Activated naive CD4-positive, alpha-beta T cell (primary cell): Measurements from ENCODE around the gene QSOX2.

ENCODE experiments used
- DNase-seq, 4 experiments: peaks; one replicate each; lab custom pipeline; 2025; lab: John Stamatoyannopoulos, UW

QSOX2 gene

DNA sequence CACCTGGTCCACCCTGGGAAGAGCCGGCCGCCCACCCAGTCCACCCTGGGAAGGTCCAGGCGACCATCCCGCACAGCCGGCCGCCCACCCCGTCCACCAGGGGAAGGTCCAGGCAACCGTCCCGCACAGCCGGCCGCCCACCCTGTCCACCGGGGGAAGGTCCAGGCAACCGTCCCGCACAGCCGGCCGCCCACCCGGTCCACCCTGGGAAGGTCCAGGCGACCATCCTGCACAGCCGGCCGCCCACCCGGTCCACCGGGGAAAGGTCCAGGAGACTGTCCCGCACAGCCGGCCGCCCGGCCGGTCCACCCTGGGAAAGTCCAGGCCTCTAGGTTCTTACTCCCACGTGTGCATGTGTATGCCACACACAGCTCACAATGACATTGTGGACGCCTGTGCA, 6.7 kb upstream of the QSOX2 start:
- DNase-seq = no peak

DNA sequence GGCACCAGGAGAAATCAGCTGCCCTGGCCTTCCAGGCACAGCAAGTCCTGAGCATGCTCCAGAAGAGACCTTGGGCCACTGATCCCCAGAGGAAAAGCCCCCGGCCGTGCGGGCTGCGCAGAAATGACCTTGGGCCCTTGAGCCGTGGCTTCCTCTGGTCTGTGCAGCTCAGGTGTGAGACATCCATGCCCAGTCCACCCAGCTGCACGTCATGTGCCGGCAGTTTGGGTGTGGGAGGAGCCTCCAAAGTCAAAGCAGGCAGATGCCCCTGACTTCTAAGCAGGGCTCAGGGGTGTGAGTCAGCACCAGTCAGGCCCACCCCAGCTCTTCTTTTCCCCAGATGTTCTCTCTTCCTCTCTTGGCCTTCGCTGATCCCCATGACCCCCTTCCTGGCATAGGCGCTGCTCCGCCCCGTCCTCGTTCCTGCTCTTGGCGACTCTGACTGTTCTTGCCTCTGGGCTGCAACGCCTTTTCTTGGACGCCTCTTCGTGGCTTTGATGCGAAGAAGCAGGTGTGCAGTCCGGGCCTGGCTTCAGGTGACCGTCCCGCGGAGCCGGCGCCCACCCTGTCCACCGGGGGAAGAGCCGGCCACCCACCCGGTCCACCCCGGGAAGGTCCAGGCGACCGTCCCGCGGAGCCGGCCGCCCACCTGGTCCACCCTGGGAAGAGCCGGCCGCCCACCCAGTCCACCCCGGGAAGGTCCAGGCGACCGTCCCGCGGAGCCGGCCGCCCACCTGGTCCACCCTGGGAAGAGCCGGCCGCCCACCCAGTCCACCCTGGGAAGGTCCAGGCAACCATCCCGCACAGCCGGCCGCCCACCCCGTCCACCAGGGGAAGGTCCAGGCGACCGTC, 5.9 kb upstream of the QSOX2 start:
- no peak for DNase-seq

DNA sequence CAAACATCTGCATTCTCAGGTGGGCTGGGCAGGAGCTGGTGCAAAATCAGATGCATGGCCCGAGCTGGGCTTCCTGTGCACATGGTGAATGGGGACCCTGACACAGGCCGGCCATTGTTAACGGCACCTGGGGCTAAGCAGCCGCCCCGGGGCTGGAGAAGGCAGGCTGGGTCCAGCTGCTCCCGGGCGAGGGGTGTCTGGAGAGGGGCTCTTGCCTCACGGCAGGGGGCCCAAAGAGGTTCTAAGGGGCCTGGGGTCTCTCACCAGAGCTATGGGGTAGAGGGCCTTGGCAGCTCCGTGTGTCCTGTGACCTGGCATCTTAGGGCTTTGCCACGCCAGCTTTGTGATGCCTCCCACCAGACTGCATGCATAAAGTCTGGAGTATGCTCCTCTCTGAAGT, 5.1 kb upstream of the QSOX2 start:
- DNase-seq = no peak

DNA sequence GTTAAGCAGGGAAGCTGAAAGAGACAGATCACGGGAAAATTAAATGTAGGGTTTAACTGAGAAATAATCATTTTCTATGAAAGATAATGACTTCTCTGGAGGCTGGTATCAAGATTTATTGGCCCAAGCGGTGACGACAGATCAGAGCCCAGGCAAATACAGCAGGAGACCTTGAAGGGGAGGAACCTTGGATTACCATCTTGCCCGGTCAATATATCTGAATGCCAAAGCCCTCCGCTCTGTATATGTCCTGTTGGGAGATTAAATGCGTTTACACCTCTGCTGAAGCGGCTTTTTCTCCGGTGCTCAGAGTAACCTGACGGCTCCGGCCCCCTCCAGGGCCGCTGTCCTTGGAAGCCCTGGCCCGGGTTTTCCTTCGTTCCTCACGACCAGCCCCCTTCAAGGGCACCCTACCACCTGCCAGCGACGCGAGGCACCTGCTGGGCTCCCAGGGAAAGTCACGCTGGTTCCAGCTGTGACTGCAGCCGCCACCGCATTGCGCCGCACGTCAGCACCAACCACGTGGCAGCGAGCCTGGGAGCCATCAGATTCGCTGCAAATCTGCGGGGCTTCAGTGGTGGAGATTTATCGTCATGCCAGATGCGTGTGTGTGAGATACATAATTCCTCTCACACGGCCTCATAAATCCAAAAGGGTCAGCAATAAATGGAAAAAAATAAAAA, 4.4 kb upstream of the QSOX2 start:
- DNase-seq = no peak

DNA sequence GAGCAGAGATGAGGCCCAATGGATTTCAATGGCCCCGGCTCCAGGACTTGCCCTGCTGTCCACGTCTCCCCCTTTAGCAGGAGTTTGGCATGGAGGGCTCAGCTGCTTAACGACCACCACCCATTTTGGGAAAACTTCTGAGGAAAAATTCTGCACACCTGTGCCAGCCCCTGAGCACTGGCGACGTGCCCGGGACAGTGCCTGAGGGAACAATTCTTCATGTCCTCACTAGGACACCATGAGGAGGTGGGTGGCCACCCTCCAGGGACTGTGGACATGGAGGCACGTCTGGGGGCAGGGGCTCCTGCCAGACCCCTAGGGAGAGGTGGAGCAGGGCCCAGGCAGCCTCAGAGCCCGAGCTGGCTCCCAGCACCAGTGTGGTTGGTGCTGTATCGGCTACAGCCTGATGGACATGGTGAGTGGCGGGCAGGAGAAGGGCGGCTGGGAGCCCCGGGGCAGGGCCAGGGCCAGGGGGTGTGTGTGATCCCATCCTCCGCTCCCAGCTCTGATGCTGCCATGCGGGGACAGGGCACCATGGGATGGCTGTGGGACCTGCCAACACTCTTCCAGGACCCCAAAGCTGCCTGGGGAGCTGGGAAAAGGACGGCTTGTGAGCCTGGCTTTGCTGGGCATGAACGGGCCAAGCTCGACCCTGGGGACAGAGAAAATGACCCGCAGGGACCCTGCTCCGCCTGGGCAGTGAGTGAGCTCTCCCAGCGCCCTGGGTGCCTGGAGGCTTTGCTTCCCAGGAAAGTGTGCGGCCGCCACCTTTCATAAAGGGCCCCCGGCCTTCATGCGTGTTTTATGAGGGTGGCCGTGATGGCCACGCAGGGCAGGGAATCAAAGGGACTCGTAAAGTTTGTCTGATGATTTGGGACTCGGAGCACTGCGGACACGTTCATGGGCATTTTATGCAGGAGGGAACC, 3.6 kb upstream of the QSOX2 start:
- no peak for DNase-seq

DNA sequence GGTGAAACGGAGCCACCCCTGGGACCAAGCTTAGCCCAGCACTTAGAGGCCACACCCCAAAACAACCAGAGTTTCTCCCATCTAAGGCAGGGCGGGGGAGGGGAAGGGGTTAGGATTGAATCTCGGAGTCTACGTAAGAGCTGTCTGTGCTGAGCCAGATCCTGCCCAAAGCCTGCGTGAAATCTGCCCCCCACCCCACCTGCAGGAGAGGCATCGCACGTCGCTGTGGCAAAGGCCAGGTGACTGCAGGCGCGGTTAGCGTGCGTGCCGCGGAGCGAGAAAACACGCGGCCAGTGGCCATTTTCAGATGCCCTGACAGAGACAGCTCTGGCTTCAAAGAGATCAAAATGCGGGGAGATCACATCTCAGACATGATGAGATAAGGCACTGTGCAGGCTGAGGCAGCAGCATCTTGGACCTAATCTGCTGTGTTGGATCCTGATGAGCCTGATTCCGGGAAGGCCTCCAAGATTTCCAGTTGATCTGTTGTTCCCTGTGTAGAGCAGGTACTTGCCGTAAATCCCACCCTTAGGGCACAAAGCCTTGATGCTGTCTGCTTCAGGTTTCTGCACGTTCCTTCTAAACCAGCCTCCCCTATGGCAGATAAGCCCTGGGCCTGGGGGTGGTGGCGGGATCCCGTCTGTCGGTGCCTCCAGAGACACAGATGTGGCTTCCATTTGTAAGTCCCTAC, 2.5 kb upstream of the QSOX2 start:
- no peak for DNase-seq

DNA sequence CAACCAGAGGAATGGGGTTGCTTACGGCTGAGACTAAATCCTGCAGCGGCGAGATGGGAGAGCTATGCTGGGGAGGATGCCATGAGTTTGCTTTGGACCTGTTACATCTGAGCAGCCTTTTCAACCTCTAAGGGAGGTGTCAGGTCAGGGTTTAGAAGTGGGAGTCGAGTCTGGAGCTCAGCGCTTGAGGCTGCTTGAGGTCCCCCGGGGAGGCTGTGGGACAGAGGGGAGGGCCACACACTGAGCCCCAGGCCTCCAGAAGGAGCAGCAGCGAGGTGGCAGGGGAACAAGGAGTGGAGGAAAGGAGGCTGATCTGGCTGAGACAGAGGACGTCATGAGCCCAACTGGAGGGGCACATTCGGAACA, 1.9 kb upstream of the QSOX2 start:
- DNase-seq = no peak

DNA sequence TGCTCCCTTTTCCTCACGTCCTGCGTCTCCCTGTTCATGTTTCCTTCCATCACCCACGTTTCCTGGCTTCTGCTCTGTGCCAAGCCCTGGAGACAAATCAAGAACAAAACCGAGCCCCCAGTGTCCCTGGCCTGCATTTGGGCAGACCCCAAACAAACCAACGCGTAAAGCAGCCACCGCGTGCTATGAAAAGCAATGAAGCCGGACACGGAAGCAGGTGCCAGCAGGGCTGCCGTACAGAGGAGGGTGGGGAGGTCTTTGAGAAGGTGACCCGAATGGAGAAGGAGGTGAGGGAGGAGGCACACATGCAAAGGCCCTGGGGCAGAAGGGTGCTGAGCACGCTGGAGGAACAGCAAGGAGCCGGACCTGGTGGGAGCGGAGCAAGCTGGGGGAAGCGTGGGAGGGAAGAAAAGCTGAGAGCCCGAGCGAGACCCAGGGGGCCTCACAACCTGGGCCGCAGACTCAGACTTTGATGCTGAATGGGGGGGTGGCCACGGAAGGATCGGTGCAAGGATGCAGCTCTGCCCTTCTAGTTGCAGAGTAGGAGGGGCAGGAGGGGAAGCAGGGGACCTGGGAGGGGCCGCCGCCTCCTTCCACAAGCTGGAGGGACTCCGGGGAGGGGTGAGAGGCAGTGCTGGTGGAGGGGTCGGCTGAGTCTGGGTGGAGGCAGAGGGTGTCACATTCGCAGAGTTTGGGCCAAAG, 1.4 kb upstream of the QSOX2 start:
- DNase-seq = no peak

DNA sequence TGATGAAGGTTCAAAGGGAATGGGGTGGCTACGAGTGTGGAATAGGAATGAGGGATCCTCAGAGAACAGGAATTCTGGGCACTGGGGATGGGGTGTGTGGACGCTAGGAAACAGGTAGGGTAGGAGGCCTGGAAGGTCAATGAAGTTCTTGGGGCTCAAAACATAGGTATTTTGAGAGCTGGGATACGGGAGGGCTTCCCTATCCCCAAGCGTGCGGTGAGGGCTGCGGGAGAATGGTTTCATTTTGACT, 718 bp downstream of the QSOX2 start:
- no peak for DNase-seq

DNA sequence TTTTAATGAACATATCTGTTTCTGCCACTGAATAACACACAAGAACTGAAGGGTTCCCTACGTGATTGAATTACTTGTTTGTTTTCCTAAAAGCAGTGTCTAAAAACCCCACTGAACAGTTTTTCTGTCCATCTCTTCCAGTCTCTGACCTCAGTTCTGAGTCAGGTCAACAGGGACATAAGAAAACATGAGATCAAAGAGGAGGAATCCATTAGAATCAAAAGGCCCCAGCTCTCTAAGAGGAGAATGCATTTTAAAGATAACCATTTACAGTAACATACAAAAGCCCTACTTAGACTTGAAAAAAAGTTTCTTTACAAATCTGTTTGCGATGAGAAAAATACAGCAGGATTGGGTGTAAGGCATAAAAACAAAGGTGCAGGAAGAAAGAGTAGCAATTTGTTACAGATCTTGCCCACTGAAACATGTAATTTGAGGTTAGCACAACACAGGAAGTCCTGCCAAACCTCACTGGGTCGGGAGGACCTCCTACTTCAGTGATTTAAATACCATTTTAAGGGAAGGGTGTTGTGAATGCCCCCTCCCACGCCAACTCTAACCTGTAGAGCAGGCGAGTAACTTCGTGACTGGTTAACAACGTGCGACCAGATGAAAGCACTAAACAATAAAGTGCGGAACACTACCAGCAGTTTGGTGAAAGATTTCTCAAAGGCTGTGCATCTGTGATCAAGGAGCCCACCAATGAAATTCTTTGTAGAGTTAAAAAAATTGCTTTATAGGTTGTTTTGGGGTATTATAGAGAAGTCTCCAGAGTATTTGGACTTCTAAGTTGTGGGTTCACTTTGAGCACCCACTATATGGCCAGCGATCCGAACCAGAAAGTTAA, 1.3 kb downstream of the QSOX2 start:
- DNase-seq = peak in 1 of 4 experiments; percentile 21

DNA sequence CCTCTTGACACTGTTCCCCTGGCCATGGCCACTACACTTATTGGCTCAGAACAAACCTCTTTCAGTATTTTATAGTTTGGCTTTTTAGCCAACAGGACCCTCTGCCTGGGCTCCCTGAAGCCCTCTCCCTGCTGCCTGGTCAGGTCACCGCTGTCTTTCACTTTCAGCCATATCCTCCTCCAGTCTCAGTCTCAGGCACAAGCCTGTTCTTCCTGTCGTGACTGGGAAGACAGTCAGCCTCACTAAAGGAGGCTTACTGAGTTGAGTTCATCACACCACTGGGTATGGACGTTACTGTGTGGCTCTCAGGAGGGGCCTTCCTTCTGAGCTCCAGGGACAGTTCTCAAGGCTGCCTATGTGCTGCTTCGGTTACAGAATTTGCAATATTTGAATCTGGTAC, 2.0 kb downstream of the QSOX2 start:
- no peak for DNase-seq

DNA sequence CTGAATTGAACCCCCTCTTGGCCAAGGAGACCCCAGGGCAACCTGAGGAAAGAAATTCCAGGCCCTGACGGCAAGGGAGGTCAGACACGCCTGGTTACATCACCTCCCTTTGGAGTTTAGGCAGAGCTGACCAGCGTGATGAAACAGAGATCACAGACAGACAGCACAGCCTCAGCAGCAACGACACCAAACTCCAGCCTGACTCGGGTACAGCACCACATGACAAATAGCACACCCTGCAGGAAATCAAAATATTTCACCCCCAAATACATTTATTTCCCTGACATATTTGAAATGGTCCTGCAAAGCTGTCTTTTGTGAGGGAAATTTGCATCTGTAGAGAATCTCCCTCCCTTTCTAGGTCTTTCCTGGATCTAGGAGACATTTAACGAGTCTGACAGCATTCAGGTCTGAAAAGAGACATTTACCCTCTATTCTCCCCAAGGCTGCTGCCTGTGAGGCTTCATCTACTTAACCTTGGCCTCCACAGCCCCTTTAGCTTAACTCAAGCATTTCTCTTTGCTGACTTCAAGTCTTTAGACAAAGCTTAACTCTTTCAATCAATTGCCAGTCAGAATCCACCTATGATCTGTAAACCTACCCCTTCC, 2.6 kb downstream of the QSOX2 start:
- DNase-seq = no peak

DNA sequence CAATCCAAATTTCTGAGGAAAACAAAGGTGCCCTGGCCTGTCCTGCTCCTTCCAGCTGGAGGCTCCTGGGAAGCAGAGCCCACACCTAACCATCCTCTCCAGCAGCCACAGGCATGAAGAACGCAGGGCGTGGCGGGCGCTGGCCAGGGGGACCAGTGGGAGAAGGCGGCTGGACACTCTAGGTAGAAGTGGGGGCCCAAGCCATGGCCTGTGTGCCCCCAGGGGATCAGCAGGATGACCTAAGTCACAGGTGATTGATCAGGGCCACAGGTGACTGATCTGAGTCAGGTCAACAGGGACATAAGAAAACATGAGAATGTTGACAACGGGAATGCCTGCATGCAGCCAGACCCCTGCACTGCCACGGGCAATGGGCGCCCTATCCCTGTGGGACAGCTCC, 3.4 kb downstream of the QSOX2 start:
- no peak for DNase-seq

DNA sequence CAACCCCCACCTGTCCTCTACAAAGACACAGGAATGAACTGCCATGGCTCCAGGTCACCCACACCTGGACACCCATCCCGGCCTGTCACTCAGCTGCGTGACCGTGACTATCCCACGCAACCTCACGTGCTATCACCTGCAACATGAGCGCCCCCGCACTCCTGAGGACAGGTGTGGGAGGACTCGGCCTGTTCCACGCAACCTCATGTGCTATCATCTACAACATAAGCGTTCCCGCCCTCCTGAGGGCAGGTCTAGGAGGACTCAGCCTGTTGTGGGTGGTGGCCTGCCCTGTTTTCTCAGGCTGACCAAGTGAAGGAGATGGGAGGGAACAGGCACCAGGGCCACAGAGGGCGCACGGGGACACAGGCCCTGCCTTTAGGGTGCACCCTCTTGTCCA, 4.1 kb downstream of the QSOX2 start:
- DNase-seq = no peak

DNA sequence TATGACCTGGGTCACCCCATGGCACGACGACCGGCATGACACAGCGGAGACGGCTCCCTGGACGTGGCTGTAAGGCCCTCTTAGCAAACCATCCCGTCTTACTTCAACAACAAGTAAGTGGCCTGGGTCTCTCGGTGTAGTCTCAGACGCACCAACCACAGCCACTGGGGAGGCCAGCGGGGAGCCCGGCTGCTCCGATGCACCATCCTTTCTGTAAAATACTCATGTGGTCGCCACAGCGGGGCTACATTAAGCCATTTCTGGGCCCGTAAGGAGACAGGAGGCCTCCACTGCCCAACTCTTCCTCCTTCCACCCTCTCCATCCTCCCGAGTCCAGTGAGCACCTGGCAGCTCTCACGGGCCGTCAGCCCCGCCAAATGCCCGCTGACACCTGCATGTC, 4.7 kb downstream of the QSOX2 start:
- no peak for DNase-seq

DNA sequence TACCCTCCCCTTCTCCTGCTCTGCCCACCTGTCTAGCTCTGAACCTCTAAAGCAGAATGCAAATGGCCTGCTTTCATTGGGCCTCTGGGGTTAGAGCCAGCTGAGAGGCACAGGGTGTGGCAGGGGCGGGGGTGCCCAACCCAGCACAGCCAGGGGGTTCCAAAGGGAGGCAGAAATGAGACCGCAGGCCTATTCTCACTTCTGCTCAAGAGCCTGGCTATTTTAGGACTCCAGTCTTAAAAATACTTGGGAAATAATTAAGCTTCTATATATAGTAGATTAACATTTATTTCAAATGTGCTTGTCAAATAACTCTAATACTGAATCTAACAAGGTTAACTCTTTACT, 5.7 kb downstream of the QSOX2 start:
- DNase-seq = no peak

DNA sequence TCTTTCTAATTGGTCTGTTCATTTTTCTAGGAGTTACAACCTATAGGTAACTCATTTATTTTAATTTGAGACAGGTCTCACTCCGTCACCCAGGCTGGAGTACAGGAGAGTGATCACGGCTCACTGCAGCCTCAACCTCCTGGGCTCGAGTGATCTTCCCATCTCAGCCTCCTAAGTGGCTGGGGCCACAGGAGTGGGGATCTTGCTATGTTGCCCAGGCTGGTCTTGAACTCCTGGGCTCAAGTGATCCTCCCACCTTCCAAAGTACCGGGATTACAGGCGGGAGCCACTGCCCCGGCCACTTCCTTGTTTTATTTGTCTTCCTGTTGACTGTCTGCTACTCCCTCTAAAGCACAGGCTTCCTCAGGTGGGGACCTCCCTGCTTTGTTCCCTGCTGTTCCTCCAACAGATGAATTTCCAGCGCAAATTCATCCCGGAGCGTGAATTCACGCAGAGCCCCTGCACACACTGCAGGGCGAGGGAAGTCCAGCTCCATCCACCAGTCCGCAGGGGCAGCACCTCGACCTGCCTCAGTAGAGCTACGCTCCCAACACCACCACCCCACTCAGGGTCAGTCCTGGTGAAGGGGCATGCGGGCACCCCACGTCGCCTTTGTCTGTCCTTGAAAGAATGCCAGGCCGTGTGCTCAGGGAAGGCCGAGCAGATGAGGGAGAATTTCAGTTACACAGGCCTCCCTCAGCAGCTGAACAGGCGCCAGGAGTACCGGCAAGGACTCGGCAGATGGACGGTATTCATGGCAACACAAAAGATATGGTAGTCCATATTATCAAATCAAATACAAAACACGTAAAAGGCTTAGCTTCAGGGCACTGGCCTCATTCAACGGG, 6.3 kb downstream of the QSOX2 start:
- DNase-seq = no peak

DNA sequence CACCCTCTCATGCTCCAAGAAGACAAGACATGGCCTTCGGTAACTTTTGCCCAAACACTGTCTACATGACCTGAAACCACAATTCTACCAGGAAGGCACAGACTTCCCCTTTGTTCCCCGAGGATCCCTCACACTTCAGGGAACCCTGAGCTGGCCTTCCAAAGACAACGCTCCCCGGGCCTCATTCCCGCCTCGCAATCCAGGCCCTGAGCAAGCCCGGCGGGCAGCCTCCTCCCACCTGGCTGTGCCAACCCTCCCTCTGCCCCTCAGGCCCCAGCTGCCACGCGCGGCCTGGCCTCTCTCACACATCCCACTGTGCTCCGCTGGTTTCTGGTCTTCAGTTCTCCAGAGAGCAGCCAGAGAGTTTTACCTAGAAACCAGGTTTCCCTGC, 7.3 kb downstream of the QSOX2 start:
- no peak for DNase-seq

DNA sequence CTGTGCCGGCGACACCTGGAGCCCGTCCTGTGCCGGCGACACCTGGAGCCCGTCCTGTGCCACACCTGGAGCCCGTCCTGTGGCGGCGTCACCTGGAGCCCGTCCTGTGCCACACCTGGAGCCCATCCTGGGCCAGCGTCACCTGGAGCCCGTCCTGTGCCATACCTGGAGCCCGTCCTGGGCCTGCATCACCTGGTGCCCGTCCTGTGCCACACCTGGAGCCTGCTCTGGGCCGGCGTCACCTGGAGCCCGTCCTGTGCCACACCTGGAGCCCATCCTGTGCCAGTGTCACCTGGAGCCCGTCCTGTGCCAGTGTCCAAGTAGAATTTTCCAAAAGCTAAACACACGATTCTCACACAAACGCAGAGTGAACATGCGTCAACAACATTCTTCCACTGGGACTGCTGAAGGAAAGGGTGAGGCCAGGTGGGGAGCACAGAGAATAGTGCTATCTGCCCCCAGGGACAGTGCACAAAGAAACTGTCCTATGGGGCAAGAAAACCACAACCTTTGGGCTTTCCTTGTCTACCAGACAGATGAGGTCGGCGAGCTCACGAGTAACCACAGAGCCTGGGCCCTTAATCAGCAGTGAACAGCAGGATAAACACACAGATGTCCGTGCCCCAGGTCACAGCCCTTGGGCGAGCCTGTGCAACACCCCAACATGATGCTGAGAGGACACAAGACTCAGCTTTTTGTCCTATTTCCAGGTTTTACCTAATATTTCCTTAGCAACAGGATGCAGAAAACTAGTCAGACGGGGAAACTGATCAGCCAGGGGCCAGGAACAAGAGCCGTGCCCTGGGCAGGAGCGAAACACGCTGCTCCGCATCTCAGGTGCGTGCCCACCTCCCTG, 7.9 kb downstream of the QSOX2 start:
- no peak for DNase-seq
